H1 (cell line): ENCODE results near the gene CSRP1. TPM values are rescaled to one million over a fixed set of nuclear protein-coding genes. Genes with fewer than 3 reads are reported as not detected.

Experiments used
- CTCF ChIA-PET: fragments of 300-600 bp; sonication (Branson Sonifier 250); formaldehyde crosslinking; loops from one replicate; lab custom pipeline; 2021; ENCODE audit not compliant: partially characterized antibody; lab: Charles Lee
- POLR2A ChIA-PET: fragments of 300-600 bp; sonication (Branson Sonifier 250); formaldehyde crosslinking; loops from one replicate; lab custom pipeline; 2021; ENCODE audit warnings: inconsistent platforms; ENCODE audit not compliant: partially characterized antibody; lab: Charles Lee
- DNase-seq, 2 experiments: peaks; one replicate each; pipeline versions ENCODE4 v3.0.0 to v3.0.0-alpha.2; 2010 to 2022; ENCODE audit warnings: low spot score in 2 of 2, low read depth in 1 of 2, mixed read lengths in 1 of 2
- FAIRE-seq: peaks from 2 replicates; lab custom pipeline; 2011; peaks lifted over from hg19 to GRCh38; lab: Jason Lieb, UNC
- H2AFZ ChIP-seq: 2 replicates; pipeline ENCODE4 v1.8.1; 2012; ENCODE audit warnings: low read length, inconsistent platforms
- H2AK5ac ChIP-seq: 2 replicates; pipeline ENCODE4 v1.6.1; 2013; ENCODE audit warnings: low read depth, low read length
- H2BK120ac ChIP-seq: replicated peaks from 2 replicates; pipeline ENCODE3; 2013; ENCODE audit warnings: low read depth, low read length, inconsistent platforms
- H2BK12ac ChIP-seq: 2 replicates; pipeline ENCODE4 v1.6.1; 2013; ENCODE audit warnings: low read depth, low read length
- H2BK15ac ChIP-seq: 2 replicates; pipeline ENCODE4 v1.6.1; 2013; ENCODE audit warnings: low read length
- H2BK20ac ChIP-seq: 2 replicates; pipeline ENCODE4 v1.6.1; 2013; ENCODE audit warnings: low read length
- H2BK5ac ChIP-seq: 2 replicates; pipeline ENCODE4 v1.6.1; 2013; ENCODE audit warnings: low read depth, low read length
- H3K14ac ChIP-seq: 2 replicates; pipeline ENCODE4 v1.6.1; 2013; ENCODE audit warnings: inconsistent platforms; ENCODE audit not compliant: insufficient read length
- H3K18ac ChIP-seq: 2 replicates; pipeline ENCODE4 v1.6.1; 2013; ENCODE audit warnings: low read length; ENCODE audit errors: extremely low read depth
- H3K23ac ChIP-seq: 2 replicates; pipeline ENCODE4 v1.6.1; 2013; ENCODE audit warnings: inconsistent platforms; ENCODE audit not compliant: insufficient read length
- H3K23me2 ChIP-seq: 2 replicates; pipeline ENCODE4 v1.6.1; 2013; ENCODE audit warnings: low read depth, low read length
- H3K27ac ChIP-seq: 2 replicates; pipeline ENCODE4 v1.6.1; 2011; ENCODE audit warnings: low read depth, low read length, inconsistent platforms
- H3K27me3 ChIP-seq, 4 experiments: replicated peaks in 1 of 4; 1 replicate in 1 of 4; 2 replicates in 3 of 4; pipeline versions ENCODE4 v1.6.1 to v1.8.1; 2011 to 2013; ENCODE audit warnings: low read length in 3 of 4, mild to moderate bottlenecking in 3 of 4, inconsistent platforms in 2 of 4, mixed read lengths in 2 of 4, moderate library complexity in 1 of 4; ENCODE audit not compliant: control insufficient read depth in 3 of 4, insufficient read depth in 3 of 4; ENCODE audit errors: extremely low read depth in 1 of 4
- H3K36me3 ChIP-seq, 4 experiments: 2 replicates each; pipeline versions ENCODE4 v1.6.1 to v1.8.1; 2011 to 2013; ENCODE audit warnings: mild to moderate bottlenecking in 4 of 4, low read length in 3 of 4, moderate library complexity in 2 of 4, control low read depth in 1 of 4, inconsistent platforms in 1 of 4; ENCODE audit not compliant: insufficient read depth in 4 of 4, control insufficient read depth in 2 of 4
- H3K4ac ChIP-seq: replicated peaks from 2 replicates; pipeline ENCODE3; 2013; ENCODE audit warnings: low read length, low read depth, mixed read lengths, inconsistent platforms; ENCODE audit not compliant: insufficient read length
- H3K4me1 ChIP-seq, 4 experiments: replicated peaks in 1 of 4; 1 replicate in 1 of 4; 2 replicates in 3 of 4; pipeline versions ENCODE4 v1.6.1 to v1.8.1; 2011 to 2013; ENCODE audit warnings: low read length in 3 of 4, inconsistent platforms in 2 of 4, mixed read lengths in 1 of 4; ENCODE audit not compliant: insufficient read depth in 4 of 4, control insufficient read depth in 3 of 4
- H3K4me2 ChIP-seq, 2 experiments: 2 replicates each; pipeline versions ENCODE4 v1.6.1 to v1.8.1; 2011 to 2013; ENCODE audit warnings: low read depth in 2 of 2, low read length in 2 of 2, control low read depth in 1 of 2, inconsistent platforms in 1 of 2, mild to moderate bottlenecking in 1 of 2; ENCODE audit not compliant: insufficient read depth in 1 of 2
- H3K4me3 ChIP-seq, 4 experiments: fragments of 200-600, 300-600 bp in 1 of 4; sonication (generic), shearing (Covaris generic), sonication (Bioruptor Twin) in 1 of 4; 2 replicates each; pipeline versions ENCODE4 v1.5.1 to v1.8.1; 2011 to 2016; ENCODE audit warnings: low read length in 4 of 4, low read depth in 3 of 4, control low read depth in 2 of 4, inconsistent platforms in 2 of 4, mild to moderate bottlenecking in 2 of 4, mixed read lengths in 1 of 4, moderate library complexity in 1 of 4; ENCODE audit not compliant: insufficient read depth in 2 of 4; ENCODE audit errors: extremely low read depth in 1 of 4
- H3K56ac ChIP-seq: replicated peaks from 2 replicates; pipeline ENCODE3; 2013; ENCODE audit warnings: low read depth, mild to moderate bottlenecking, mixed read lengths, low read length, inconsistent platforms; ENCODE audit not compliant: insufficient read length
- H3K79me1 ChIP-seq: 2 replicates; pipeline ENCODE4 v1.6.1; 2013; ENCODE audit warnings: low read depth, low read length, control low read depth
- H3K79me2 ChIP-seq, 2 experiments: 2 replicates each; pipeline versions ENCODE4 v1.6.1 to v1.8.1; 2012 to 2013; ENCODE audit warnings: low read length in 2 of 2, mild to moderate bottlenecking in 2 of 2, inconsistent platforms in 1 of 2; ENCODE audit not compliant: insufficient read depth in 2 of 2, control insufficient read depth in 1 of 2
- H3K9ac ChIP-seq, 4 experiments: replicated peaks in 1 of 4; 1 replicate in 1 of 4; 2 replicates in 3 of 4; pipeline versions ENCODE4 v1.6.1 to v1.8.1; 2011 to 2013; ENCODE audit warnings: low read depth in 3 of 4, low read length in 3 of 4, control low read depth in 2 of 4, mild to moderate bottlenecking in 2 of 4, moderate library complexity in 2 of 4, inconsistent platforms in 1 of 4; ENCODE audit errors: extremely low read depth in 1 of 4
- H3K9me3 ChIP-seq, 2 experiments: 2 replicates each; pipeline versions ENCODE4 v1.6.1 to v1.8.1; 2012 to 2013; ENCODE audit warnings: mild to moderate bottlenecking in 2 of 2, moderate library complexity in 2 of 2, control low read depth in 1 of 2, inconsistent platforms in 1 of 2, low read depth in 1 of 2, low read length in 1 of 2, mixed read lengths in 1 of 2; ENCODE audit not compliant: insufficient read depth in 2 of 2
- H4K20me1 ChIP-seq, 2 experiments: replicated peaks in 1 of 2; 2 replicates each; pipeline versions ENCODE3 to v1.8.1; 2011 to 2013; ENCODE audit warnings: inconsistent platforms in 2 of 2, low read length in 2 of 2, mild to moderate bottlenecking in 1 of 2; ENCODE audit not compliant: insufficient read depth in 2 of 2, control insufficient read depth in 1 of 2
- H4K5ac ChIP-seq: 2 replicates; pipeline ENCODE4 v1.6.1; 2013; ENCODE audit warnings: low read length, low read depth, mixed read lengths, inconsistent platforms; ENCODE audit not compliant: insufficient read length
- H4K8ac ChIP-seq: 2 replicates; pipeline ENCODE4 v1.8.0; 2013; ENCODE audit warnings: mild to moderate bottlenecking, moderate library complexity, low read length, inconsistent platforms; ENCODE audit not compliant: insufficient read depth; ENCODE audit errors: extremely low read depth
- H4K91ac ChIP-seq: replicated peaks from 2 replicates; pipeline ENCODE3; 2013; ENCODE audit warnings: low read length, mixed read lengths, inconsistent platforms; ENCODE audit not compliant: insufficient read length
- CREB1 ChIP-seq: IDR thresholded peaks from 2 replicates; pipeline ENCODE4 v1.6.1; 2012; ENCODE audit warnings: inconsistent platforms
- WGBS, 2 experiments: shearing (Covaris generic) in 1 of 2; methylation state at CpG; one replicate each; pipeline versions ENCODE4 v1.1.6 to v1.1.7; 2013 to 2015; ENCODE audit warnings: low lambda C conversion rate in 2 of 2, mixed read lengths in 2 of 2, inconsistent platforms in 1 of 2, low coverage in 1 of 2, missing lambda C conversion rate in 1 of 2; ENCODE audit not compliant: insufficient replicate concordance in 2 of 2, insufficient coverage in 1 of 2, insufficient read length in 1 of 2; ENCODE audit errors: extremely low coverage in 1 of 2, missing lambda C conversion rate in 1 of 2; 5-methylcytosine and 5-hydroxymethylcytosine counted together
- polyA plus RNA-seq, 7 experiments: library from polyadenylated mRNA; depleted of rRNA in 3 of 7; stranded (reverse) in 5 of 7; unstranded in 2 of 7; fragments of >200 nt in 5 of 7; fragments of 200-250 nt in 2 of 7; gene quantifications; 1 replicate in 5 of 7; 2 replicates in 1 of 7; 4 replicates in 1 of 7; pipeline versions ENCODE4 v1.2.1 to v1.2.3, GENCODE V29; 2011 to 2013; ENCODE audit warnings: missing spikeins in 2 of 7, mixed read lengths in 2 of 7
- total RNA-seq: library from RNA; stranded (reverse); fragmentation: NEBNext Ultra II Directional; extraction: Animal tissue kit (Norgen Biotek cat#: 25700); gene quantifications from 2 replicates; pipeline ENCODE4 v1.2.1, GENCODE V29; 2021

CSRP1 gene
- total and polyA plus RNA-seq, 2 of the 8 experiments (the other 6 are each of a cell fraction or from before 2014, with no cell fraction given), result 14.2 to 22.3 TPM

GRCh38 chr1:201491896-201492511 lies 14.9 kb downstream of the CSRP1 start:
- Histone ChIP-seq H3K9ac (no peak overlapping the region), H3K27ac (no peak overlapping the region), H3K79me1 (no peaks in the 10 kb centered on the region), H3K4me3 (no peak overlapping the region), H4K91ac (no peak overlapping the region), H2BK12ac (no peak overlapping the region), H3K14ac (no peak overlapping the region), H3K56ac (no peak overlapping the region), H2AK5ac (no peak overlapping the region), H3K79me2 (no peaks in the 10 kb centered on the region), H3K9me3 (no peaks in the 10 kb centered on the region), H3K4ac (no peak overlapping the region), H3K23me2 (no peaks in the 10 kb centered on the region), H2BK15ac (no peak overlapping the region), H4K8ac (no peak overlapping the region), H3K23ac (no peak overlapping the region), H3K4me1 (peaks cover 0 to 3% (median 0%) of the 10 kb centered on the region in 4 experiments; a peak in 2 of 7 replicates), H3K18ac (no peak overlapping the region), H4K5ac (no peak overlapping the region), H4K20me1 (no peaks in the 10 kb centered on the region), H2BK5ac (no peak overlapping the region), H2AFZ (no peak overlapping the region), H3K36me3 (no peaks in the 10 kb centered on the region), H2BK120ac (no peak overlapping the region), H3K27me3 (no peaks in the 10 kb centered on the region), H3K4me2 (no peak overlapping the region), H2BK20ac (no peak overlapping the region)
- ChIA-PET CTCF (interaction anchor here (0.6 to 27.5 kb wide), 11 partner anchors 7 to 305 kb away, joined by 3 to 929 read pairs (median 3); partner anchors contain the start of genes CSRP1 and NAV1), POLR2A (interaction anchor here (0.6 kb wide), 1 partner anchor 31 kb away, joined by 4 read pairs; no protein-coding TSS in a partner anchor)
- WGBS, 2 experiments, result 92% methylated on average over 3 of the region's 3 CpGs; no CpG with 5 or more reads in 1 of the 2 experiments
- TF ChIP-seq CREB1, result no peak
- DNase-seq (no peak), FAIRE-seq (no peak)
